Measurements from ENCODE around the gene SYNPO2.

GRCh38 chr4:119070301-119070700, 181.6 kb downstream of the SYNPO2 start:
- TF ChIP-seq CTCF (conservative IDR thresholded peaks at IDR 0.05 in 1 of 2, IDR thresholded peaks at IDR 0.05 in 1 of 2; ENCODE audit: low read depth in 1 of 2, low read length in 2 of 2) (no peak), EZH2 (IDR thresholded peaks at IDR 0.05; ENCODE audit: low read length, missing control alignments) (no peak)

All from fibroblast of lung (primary cell).